ENCODE results near the gene CXCL9.
"Not testable (repeated sequence)": the region's sequence is repeated elsewhere in the genome, so short reads cannot be mapped to it uniquely, and the experiment has no call there.

Gene CXCL9

GRCh38 chr4:76003620-76004019 lies 3.7 kb downstream of the CXCL9 start:
- no peaks in the 10 kb centered on the region for H3K27me3 ChIP-seq (replicated peaks; ENCODE audit: control insufficient read depth, insufficient read depth, low read length)
- no peak overlapping the region for H3K4me3 ChIP-seq (replicated peaks; ENCODE audit: low read depth, low read length)
- DNase-seq (ENCODE audit: extremely low read depth, insufficient read length): no peak
- no peaks in the 10 kb centered on the region for H3K36me3 ChIP-seq (ENCODE audit: control insufficient read depth, insufficient read depth, low read length)
- TF ChIP-seq, protein P1, sequence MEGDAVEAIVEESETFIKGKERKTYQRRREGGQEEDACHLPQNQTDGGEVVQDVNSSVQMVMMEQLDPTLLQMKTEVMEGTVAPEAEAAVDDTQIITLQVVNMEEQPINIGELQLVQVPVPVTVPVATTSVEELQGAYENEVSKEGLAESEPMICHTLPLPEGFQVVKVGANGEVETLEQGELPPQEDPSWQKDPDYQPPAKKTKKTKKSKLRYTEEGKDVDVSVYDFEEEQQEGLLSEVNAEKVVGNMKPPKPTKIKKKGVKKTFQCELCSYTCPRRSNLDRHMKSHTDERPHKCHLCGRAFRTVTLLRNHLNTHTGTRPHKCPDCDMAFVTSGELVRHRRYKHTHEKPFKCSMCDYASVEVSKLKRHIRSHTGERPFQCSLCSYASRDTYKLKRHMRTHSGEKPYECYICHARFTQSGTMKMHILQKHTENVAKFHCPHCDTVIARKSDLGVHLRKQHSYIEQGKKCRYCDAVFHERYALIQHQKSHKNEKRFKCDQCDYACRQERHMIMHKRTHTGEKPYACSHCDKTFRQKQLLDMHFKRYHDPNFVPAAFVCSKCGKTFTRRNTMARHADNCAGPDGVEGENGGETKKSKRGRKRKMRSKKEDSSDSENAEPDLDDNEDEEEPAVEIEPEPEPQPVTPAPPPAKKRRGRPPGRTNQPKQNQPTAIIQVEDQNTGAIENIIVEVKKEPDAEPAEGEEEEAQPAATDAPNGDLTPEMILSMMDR (IDR thresholded peaks at IDR 0.05; ENCODE audit: insufficient read depth, low read length, poor library complexity, severe bottlenecking): no peak

DNA sequence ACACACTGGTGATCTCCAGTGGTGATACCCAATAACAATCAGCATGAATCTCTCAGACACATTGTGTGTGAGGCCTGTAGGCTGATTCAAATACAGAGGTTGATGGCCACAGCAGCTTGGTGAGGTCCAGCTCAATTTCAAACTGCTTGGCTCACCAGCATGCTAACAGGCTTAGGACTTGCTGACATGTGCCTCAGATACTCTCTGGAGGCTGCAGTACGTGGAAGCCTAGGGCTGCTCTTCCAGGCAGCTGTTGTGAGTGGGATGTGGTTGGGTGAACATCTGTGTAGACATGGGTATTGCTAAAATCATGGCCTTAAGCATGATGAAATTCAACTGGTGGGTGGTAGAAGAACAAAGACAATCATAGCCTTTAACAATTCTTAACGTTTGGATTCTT lies 4.3 kb downstream of the CXCL9 start:
- TF ChIP-seq, protein P1 (IDR thresholded peaks at IDR 0.05; ENCODE audit: insufficient read depth, low read length, poor library complexity, severe bottlenecking): no peak
- Histone ChIP-seq H3K36me3 (ENCODE audit: control insufficient read depth, insufficient read depth, low read length) (no peaks in the 10 kb centered on the region), H3K27me3 (replicated peaks; ENCODE audit: control insufficient read depth, insufficient read depth, low read length) (no peaks in the 10 kb centered on the region), H3K4me3 (replicated peaks; ENCODE audit: low read depth, low read length) (no peak overlapping the region)
- DNase-seq (ENCODE audit: extremely low read depth, insufficient read length): no peak

DNA sequence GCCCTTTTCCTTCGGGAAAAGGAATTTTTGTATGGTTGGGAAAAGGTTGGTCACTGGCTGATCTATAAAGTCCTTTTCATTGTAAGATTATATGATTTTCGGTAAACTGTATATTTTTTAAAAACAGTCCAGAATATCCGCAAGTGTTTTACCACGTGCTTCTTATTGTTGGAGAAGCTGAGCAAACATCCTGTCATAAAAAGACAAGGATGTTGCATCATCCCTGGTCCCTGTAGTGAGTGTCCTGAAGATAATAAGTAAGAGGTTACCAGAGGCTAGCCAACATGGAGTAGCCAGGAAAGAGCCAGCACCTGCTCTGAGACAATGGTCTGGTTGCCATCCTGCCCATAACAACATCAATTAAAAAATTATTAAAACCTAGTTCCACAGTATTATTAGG lies 5.1 kb downstream of the CXCL9 start:
- no peaks in the 10 kb centered on the region for H3K27me3 ChIP-seq (replicated peaks; ENCODE audit: control insufficient read depth, insufficient read depth, low read length)
- H3K4me3 ChIP-seq (replicated peaks; ENCODE audit: low read depth, low read length): no peak overlapping the region
- H3K36me3 ChIP-seq (ENCODE audit: control insufficient read depth, insufficient read depth, low read length): no peaks in the 10 kb centered on the region
- no peak for DNase-seq (ENCODE audit: extremely low read depth, insufficient read length)
- TF ChIP-seq, protein P1 (IDR thresholded peaks at IDR 0.05; ENCODE audit: insufficient read depth, low read length, poor library complexity, severe bottlenecking): no peak

- no peaks in the 10 kb centered on the region for H3K36me3 ChIP-seq (ENCODE audit: control insufficient read depth, insufficient read depth, low read length)
- H3K4me3 ChIP-seq (replicated peaks; ENCODE audit: low read depth, low read length): no peak overlapping the region
- no peaks in the 10 kb centered on the region for H3K27me3 ChIP-seq (replicated peaks; ENCODE audit: control insufficient read depth, insufficient read depth, low read length)
- TF ChIP-seq, protein P1 (IDR thresholded peaks at IDR 0.05; ENCODE audit: insufficient read depth, low read length, poor library complexity, severe bottlenecking): no peak
- no peak for DNase-seq (ENCODE audit: extremely low read depth, insufficient read length)
These were observed 5.6 kb downstream of the CXCL9 start for GRCh38 chr4:76001700-76002099.

DNA sequence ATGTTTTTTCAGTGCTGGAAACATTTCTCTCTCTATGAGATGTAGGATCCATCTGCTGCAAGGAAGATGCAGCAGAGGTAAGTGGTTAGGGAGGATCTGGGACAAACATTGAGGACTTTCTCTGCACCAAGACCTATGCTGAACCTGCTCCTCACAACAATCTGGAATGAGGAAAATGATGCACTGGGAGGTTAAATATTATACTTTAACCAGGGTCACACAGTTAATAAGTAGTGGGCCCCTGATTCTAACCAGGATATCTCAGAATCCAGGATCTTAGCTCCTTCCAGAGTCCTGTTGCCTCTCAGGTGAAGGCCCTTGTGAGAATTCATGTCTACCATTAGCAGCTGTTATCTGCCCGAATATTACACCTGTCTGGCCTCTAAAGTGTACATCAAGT lies 7.0 kb downstream of the CXCL9 start:
- no peak overlapping the region for H3K4me3 ChIP-seq (replicated peaks; ENCODE audit: low read depth, low read length)
- no peaks in the 10 kb centered on the region for H3K27me3 ChIP-seq (replicated peaks; ENCODE audit: control insufficient read depth, insufficient read depth, low read length)
- no peaks in the 10 kb centered on the region for H3K36me3 ChIP-seq (ENCODE audit: control insufficient read depth, insufficient read depth, low read length)
- TF ChIP-seq, protein P1 (IDR thresholded peaks at IDR 0.05; ENCODE audit: insufficient read depth, low read length, poor library complexity, severe bottlenecking): no peak
- DNase-seq (ENCODE audit: extremely low read depth, insufficient read length): no peak

DNA sequence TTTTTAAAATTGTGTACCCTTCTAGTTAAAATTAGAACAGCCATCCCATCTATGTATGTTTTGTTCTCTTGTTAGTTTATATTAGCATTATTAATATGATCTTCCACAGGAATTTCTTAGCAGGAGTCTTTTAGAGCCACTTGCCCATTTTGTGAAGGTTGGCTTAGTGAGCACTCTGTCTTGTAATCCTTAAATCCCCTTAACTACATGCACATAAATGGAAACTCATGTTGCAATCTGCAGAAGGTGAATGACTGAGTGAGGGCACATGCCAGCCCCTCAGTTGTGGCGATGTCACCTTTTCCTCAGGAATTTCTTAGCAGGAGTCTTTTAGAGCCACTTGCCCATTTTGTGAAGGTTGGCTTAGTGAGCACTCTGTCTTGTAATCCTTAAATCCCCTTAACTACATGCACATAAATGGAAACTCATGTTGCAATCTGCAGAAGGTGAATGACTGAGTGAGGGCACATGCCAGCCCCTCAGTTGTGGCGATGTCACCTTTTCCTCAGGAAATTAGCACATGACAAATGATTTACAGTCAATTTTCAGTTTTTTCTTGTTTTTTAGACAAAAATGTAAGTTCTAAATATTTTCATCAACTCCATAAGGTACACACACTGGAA lies 8.7 kb downstream of the CXCL9 start:
- H3K27me3 ChIP-seq (replicated peaks; ENCODE audit: control insufficient read depth, insufficient read depth, low read length); H3K4me3 ChIP-seq (replicated peaks; ENCODE audit: low read depth, low read length); DNase-seq (ENCODE audit: extremely low read depth, insufficient read length); H3K36me3 ChIP-seq (ENCODE audit: control insufficient read depth, insufficient read depth, low read length): not testable (repeated sequence)
